HG03565 (cell line): Measurements from ENCODE around the gene HAPLN2.
"Not testable (repeated sequence)": the region's sequence is repeated elsewhere in the genome, so short reads cannot be mapped to it uniquely, and the experiment has no call there.

Experiments
- ATAC-seq: cut with Tn5 transposase; IDR thresholded peaks from one replicate; pipeline ENCODE4 v1.9.1; 2021; ENCODE audit warnings: mild to moderate bottlenecking, moderate library complexity; ENCODE audit not compliant: unreplicated experiment

The HAPLN2 gene

GRCh38 chr1:156616463-156616862, 2.8 kb upstream of the HAPLN2 start:
- ATAC-seq, result no peak

- no peak for ATAC-seq
Observed at GRCh38 chr1:156619582-156619955, 354 bp downstream of the HAPLN2 start.

GRCh38 chr1:156622581-156623297, 3.5 kb downstream of the HAPLN2 start:
- no peak for ATAC-seq

GRCh38 chr1:156623946-156624813, 5.0 kb downstream of the HAPLN2 start:
- no peak for ATAC-seq

GRCh38 chr1:156624814-156625435, 5.7 kb downstream of the HAPLN2 start:
- ATAC-seq, result no peak

- ATAC-seq, result no peak
Observed at GRCh38 chr1:156625436-156626078, 6.3 kb downstream of the HAPLN2 start.

- ATAC-seq, result no peak
Observed at GRCh38 chr1:156626079-156626438, 6.8 kb downstream of the HAPLN2 start.

- ATAC-seq, result no peak
Observed at GRCh38 chr1:156627313-156627880, 8.2 kb downstream of the HAPLN2 start.

- ATAC-seq, result no peak
Observed at GRCh38 chr1:156629823-156630449, 10.7 kb downstream of the HAPLN2 start.

- not testable (repeated sequence) for ATAC-seq
Observed at GRCh38 chr1:156631152-156631551, 11.9 kb downstream of the HAPLN2 start.

- ATAC-seq, result no peak
Observed at GRCh38 chr1:156632355-156632754, 13.1 kb downstream of the HAPLN2 start.

- ATAC-seq, result no peak
Observed at GRCh38 chr1:156638189-156638985, 19.2 kb downstream of the HAPLN2 start.

GRCh38 chr1:156639601-156640101, 20.4 kb downstream of the HAPLN2 start:
- ATAC-seq, result no peak

- ATAC-seq, result no peak
Observed at GRCh38 chr1:156640842-156641706, 21.9 kb downstream of the HAPLN2 start.

GRCh38 chr1:156641761-156642264, 22.6 kb downstream of the HAPLN2 start, which contains the start of gene BCAN:
Gene BCAN (plus strand): TSS chr1:156642117. CDS start chr1:156646055, 3,938 bp downstream.
- no peak for ATAC-seq

- ATAC-seq, result no peak
Observed at GRCh38 chr1:156642265-156643048, 23.2 kb downstream of the HAPLN2 start.

- no peak for ATAC-seq
Observed at GRCh38 chr1:156643049-156643777, 24.0 kb downstream of the HAPLN2 start.
